Activated CD8-positive, alpha-beta memory T cell treated with anti-CD3 and anti-CD28 coated beads, Interleukin-2, amount 50 U/mL, for 1 hour (primary cell): ENCODE results near the gene TSTD1.
"Not testable (repeated sequence)": the region's sequence is repeated elsewhere in the genome, so short reads cannot be mapped to it uniquely, and the experiment has no call there.

ENCODE experiments used
- DNase-seq: peaks from one replicate; pipeline ENCODE4 v3.0.0-alpha.2; 2020; ENCODE audit errors: extremely low read depth

The TSTD1 gene

GRCh38 chr1:161009602-161010211, 29.1 kb downstream of the TSTD1 start:
- no peak for DNase-seq

- no peak for DNase-seq
Observed at GRCh38 chr1:161008869-161009510, 29.8 kb downstream of the TSTD1 start.

GRCh38 chr1:161007369-161007768, 31.4 kb downstream of the TSTD1 start:
- no peak for DNase-seq

- no peak for DNase-seq
Observed at GRCh38 chr1:161006563-161006962, 32.2 kb downstream of the TSTD1 start.

GRCh38 chr1:161001525-161001924, 37.2 kb downstream of the TSTD1 start:
- no peak for DNase-seq

- no peak for DNase-seq
Observed at GRCh38 chr1:161000736-161001480, 37.9 kb downstream of the TSTD1 start.

- DNase-seq, result no peak
Observed at GRCh38 chr1:160999376-160999775, 39.4 kb downstream of the TSTD1 start.

GRCh38 chr1:160997323-160998038, 41.3 kb downstream of the TSTD1 start:
- no peak for DNase-seq

GRCh38 chr1:160996178-160996577, 42.6 kb downstream of the TSTD1 start:
- DNase-seq, result no peak

- DNase-seq, result no peak
Observed at GRCh38 chr1:160993544-160994193, 45.1 kb downstream of the TSTD1 start.

GRCh38 chr1:160992036-160992435, 46.7 kb downstream of the TSTD1 start:
- DNase-seq, result not testable (repeated sequence)
